GM12878 (cell line): ENCODE data around the gene CD82. TPM values are rescaled to one million over a fixed set of nuclear protein-coding genes. Genes with fewer than 3 reads are reported as not detected.

ENCODE experiments used
- ATAC-seq: fragments of 200-7000 bp; cut with Tn5 transposase; 3 replicates; pipeline ENCODE4 v1.9.1; 2020; ENCODE audit warnings: mild to moderate bottlenecking, moderate library complexity
- BruUV-seq: library from RNA; stranded (reverse); fragments of 400-500 nt; replicated peaks from 2 replicates; lab custom pipeline; 2021; lab: Mats Ljungman, UMichigan
- CTCF ChIA-PET: fragments of 300-600 bp; sonication (Branson Sonifier 250); formaldehyde crosslinking; extraction: SDS; loops from one replicate; lab custom pipeline; 2021; ENCODE audit warnings: inconsistent platforms; lab: Yijun Ruan, JAX
- POLR2A ChIA-PET: fragments of 350-600 bp; formaldehyde crosslinking; extraction: SDS; loops from one replicate; lab custom pipeline; 2021; ENCODE audit warnings: inconsistent platforms; lab: Charles Lee
- RAD21 ChIA-PET: fragments of 300-600 bp; sonication (Branson Sonifier 250); formaldehyde crosslinking; loops from one replicate; lab custom pipeline; 2023; ENCODE audit warnings: antibody characterized with exemption; ENCODE audit not compliant: unreplicated experiment; lab: Charles Lee
- SMC1A ChIA-PET: fragments of 300-600 bp; sonication (Branson Sonifier 250); formaldehyde crosslinking; loops from one replicate; lab custom pipeline; 2023; ENCODE audit not compliant: unreplicated experiment, uncharacterized antibody; lab: Charles Lee
- DNase-seq: peaks from one replicate; pipeline ENCODE4 v3.0.0-alpha.2; 2011; ENCODE audit warnings: low read depth, low spot score
- FAIRE-seq: peaks from 3 replicates; lab custom pipeline; 2011; peaks lifted over from hg19 to GRCh38; lab: Jason Lieb, UNC
- H2AFZ ChIP-seq: 2 replicates; pipeline ENCODE4 v1.6.0; 2011; ENCODE audit warnings: low read depth, low read length, control low read depth; ENCODE audit not compliant: control insufficient read depth
- H3K27ac ChIP-seq: 2 replicates; pipeline ENCODE4 v1.5.1; 2011; ENCODE audit warnings: control low read depth; ENCODE audit not compliant: control insufficient read depth, insufficient read depth
- H3K27me3 ChIP-seq, 2 experiments: replicated peaks in 1 of 2; 2 replicates each; pipeline versions ENCODE4 v1.6.0 to v1.6.1; 2011; ENCODE audit warnings: low read length in 1 of 2; ENCODE audit not compliant: control insufficient read depth in 2 of 2, insufficient read depth in 2 of 2
- H3K36me3 ChIP-seq, 2 experiments: 2 replicates each; pipeline ENCODE4 v1.5.1; 2011; ENCODE audit warnings: low read length in 1 of 2; ENCODE audit not compliant: control insufficient read depth in 2 of 2, insufficient read depth in 2 of 2
- H3K4me1 ChIP-seq: 2 replicates; pipeline ENCODE4 v1.6.1; 2011; ENCODE audit warnings: mild to moderate bottlenecking, low read length, moderate library complexity, mixed read lengths; ENCODE audit not compliant: control insufficient read depth, insufficient read depth
- H3K4me2 ChIP-seq: 2 replicates; pipeline ENCODE4 v1.6.0; 2011; ENCODE audit warnings: control low read depth; ENCODE audit not compliant: control insufficient read depth, insufficient read depth
- H3K4me3 ChIP-seq: fragments of 200-600 bp; sonication (generic); 2 replicates; pipeline ENCODE4 v1.5.1; 2016
- H3K79me2 ChIP-seq: 2 replicates; pipeline ENCODE4 v1.6.0; 2011; ENCODE audit warnings: low read length; ENCODE audit not compliant: control insufficient read depth, insufficient read depth
- H3K9ac ChIP-seq: 2 replicates; pipeline ENCODE4 v1.8.0; 2011; ENCODE audit warnings: low read length, control low read depth, mixed read lengths; ENCODE audit not compliant: control insufficient read depth, insufficient read depth
- H3K9me3 ChIP-seq: replicated peaks from 3 replicates; pipeline ENCODE4 v1.5.1; 2011; ENCODE audit warnings: mild to moderate bottlenecking, low read length; ENCODE audit not compliant: control insufficient read depth, insufficient read depth
- H4K20me1 ChIP-seq: 2 replicates; pipeline ENCODE4 v1.6.0; 2011; ENCODE audit not compliant: control insufficient read depth, insufficient read depth
- CBX3 ChIP-seq: fragments of 200-600 bp; sonication (generic); IDR thresholded peaks from 2 replicates; pipeline ENCODE4 v1.6.1; 2016; ENCODE audit warnings: low read depth, borderline replicate concordance
- CREB1 ChIP-seq: IDR thresholded peaks from 2 replicates; pipeline ENCODE4 v1.6.1; 2012; ENCODE audit warnings: low read depth, mild to moderate bottlenecking, inconsistent platforms
- GABPA ChIP-seq: IDR thresholded peaks from 2 replicates; pipeline ENCODE4 v1.6.1; 2014; ENCODE audit warnings: antibody characterized with exemption, low read depth, mild to moderate bottlenecking, inconsistent platforms
- IKZF1 ChIP-seq: fragments of 450-650 bp; conservative IDR thresholded peaks from 2 replicates; pipeline ENCODE4 v1.6.1; 2017; ENCODE audit warnings: antibody characterized with exemption, mild to moderate bottlenecking
- MEF2B ChIP-seq: fragments of 450-650 bp; IDR thresholded peaks from 2 replicates; pipeline ENCODE4 v1.6.1; 2018; ENCODE audit warnings: mild to moderate bottlenecking, moderate library complexity; ENCODE audit not compliant: partially characterized antibody, poor library complexity, severe bottlenecking
- MXI1 ChIP-seq: fragments of 150-350 bp; IDR thresholded peaks from 2 replicates; pipeline ENCODE4 v1.6.1; 2011; ENCODE audit warnings: low read depth, mild to moderate bottlenecking, inconsistent platforms, low read length, improper control_type of control experiment
- NFYB ChIP-seq: IDR thresholded peaks from 2 replicates; pipeline ENCODE4 v1.6.1; 2011; ENCODE audit warnings: low read depth, mild to moderate bottlenecking, low read length, improper control_type of control experiment, moderate library complexity; ENCODE audit not compliant: insufficient read depth
- PML ChIP-seq: IDR thresholded peaks from 2 replicates; pipeline ENCODE4 v1.6.1; 2012; ENCODE audit warnings: low read length, inconsistent platforms
- RAD21 ChIP-seq: IDR thresholded peaks from 2 replicates; pipeline ENCODE4 v1.6.1; 2011; ENCODE audit warnings: mild to moderate bottlenecking, low read depth, low read length, moderate library complexity; ENCODE audit not compliant: insufficient read depth
- RCOR1 ChIP-seq: conservative IDR thresholded peaks from 2 replicates; pipeline ENCODE4 v1.6.1; 2012; ENCODE audit warnings: low read depth, low read length, improper control_type of control experiment
- SIX5 ChIP-seq: IDR thresholded peaks from 2 replicates; pipeline ENCODE4 v1.6.1; 2011; ENCODE audit warnings: mild to moderate bottlenecking, low read depth, low read length, moderate library complexity; ENCODE audit not compliant: severe bottlenecking
- YY1 ChIP-seq: IDR thresholded peaks from 2 replicates; pipeline ENCODE4 v1.6.1; 2011; ENCODE audit warnings: low read depth, mild to moderate bottlenecking, low read length
- WGBS: methylation state at CpG from one replicate; pipeline ENCODE4 v1.1.6; 2016; ENCODE audit warnings: low lambda C conversion rate; ENCODE audit not compliant: insufficient replicate concordance, insufficient coverage; ENCODE audit errors: missing lambda C conversion rate; 5-methylcytosine and 5-hydroxymethylcytosine counted together
- in situ Hi-C: fragments of 300-500 bp; cut with MboI; formaldehyde crosslinking; loops from 9 replicates; pipeline ENCODE4 v1.14.3; 2018; ENCODE audit warnings: mixed read lengths
- intact Hi-C: fragments of 100-400 bp; cut with micrococcal nuclease; formaldehyde crosslinking; loops from one replicate; pipeline ENCODE4 v1.14.2; 2022; ENCODE audit not compliant: unreplicated experiment
- polyA plus RNA-seq, 11 experiments: library from polyadenylated mRNA; depleted of rRNA in 4 of 11; unstranded in 6 of 11; stranded (reverse) in 5 of 11; fragments of >200 nt; fragmentation: Nextera tagmentation in 4 of 11; fragmentation: Illumina TruSeq in 1 of 11; extraction: Ambion mirVana in 4 of 11; extraction: Trizol in 1 of 11; gene quantifications; 1 replicate in 1 of 11; 2 replicates in 10 of 11; pipeline versions ENCODE4 v1.2.1 to v1.2.3, GENCODE V29; 2011 to 2016; ENCODE audit warnings: inconsistent platforms in 2 of 11, missing spikeins in 2 of 11, low read depth in 1 of 11
- total RNA-seq, 4 experiments: library from RNA; depleted of rRNA in 3 of 4; stranded (reverse); fragments of >200 nt in 3 of 4; fragmentation: Illumina TruSeq in 1 of 4; extraction: Trizol in 1 of 4; gene quantifications; 2 replicates each; pipeline versions ENCODE4 v1.2.1 to v1.2.3, GENCODE V29; 2013 to 2021
- TF ChIP-seq, protein P1 (sequence below): fragments of 450-650 bp; formaldehyde crosslinking; IDR thresholded peaks from 2 replicates; pipeline ENCODE4 v1.4.0; 2020; ENCODE audit warnings: mild to moderate bottlenecking, moderate library complexity
- TF ChIP-seq, protein P2 (sequence below): fragments of 450-650 bp; IDR thresholded peaks from 2 replicates; pipeline ENCODE4 v1.6.1; 2018; ENCODE audit warnings: mild to moderate bottlenecking, low read depth, moderate library complexity; ENCODE audit not compliant: partially characterized antibody
- TF ChIP-seq, protein P3 (sequence below): fragments of 450-650 bp; IDR thresholded peaks from 2 replicates; pipeline ENCODE4 v1.6.1; 2017; ENCODE audit warnings: borderline replicate concordance

Gene CD82
- total and polyA plus RNA-seq, 10 of the 15 experiments (the other 5 are each of a cell fraction or from before 2014, with no cell fraction given) = 5.2 to 180 (median 84.7) TPM

DNA sequence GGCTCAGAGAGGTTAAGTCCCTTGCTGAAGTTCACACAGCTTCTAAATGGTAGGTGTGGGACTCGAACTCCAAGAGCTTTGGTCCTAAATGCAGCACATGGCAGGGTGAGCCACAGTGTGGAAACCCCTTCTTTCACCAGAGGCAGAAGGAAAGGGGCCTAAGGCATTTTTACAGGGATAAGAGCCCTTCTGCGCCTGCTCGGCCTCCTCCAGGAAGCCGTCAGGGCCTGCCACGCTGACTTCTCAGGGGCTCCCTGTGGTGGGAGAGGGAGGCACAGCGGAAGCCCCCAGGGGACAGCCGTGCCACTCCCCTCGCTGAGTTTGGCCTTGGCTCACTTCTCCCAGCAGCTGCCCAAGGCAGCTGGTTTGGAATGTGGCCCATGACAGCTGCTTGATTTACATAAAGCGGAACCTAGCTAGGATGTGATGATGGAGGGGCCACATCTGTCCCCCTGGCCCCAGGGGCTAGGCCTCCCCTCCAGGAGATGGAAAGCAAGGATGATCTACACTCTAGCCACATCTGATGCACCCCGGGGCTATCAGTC lies 35.4 kb downstream of the CD82 start:
- SMC1A ChIA-PET = interaction anchor here (0.8 to 11.3 kb wide), 10 partner anchors 9 to 41 kb away, joined by 3 to 160 read pairs (median 17); partner anchors contain the start of gene CD82
- TF ChIP-seq, protein P1, sequence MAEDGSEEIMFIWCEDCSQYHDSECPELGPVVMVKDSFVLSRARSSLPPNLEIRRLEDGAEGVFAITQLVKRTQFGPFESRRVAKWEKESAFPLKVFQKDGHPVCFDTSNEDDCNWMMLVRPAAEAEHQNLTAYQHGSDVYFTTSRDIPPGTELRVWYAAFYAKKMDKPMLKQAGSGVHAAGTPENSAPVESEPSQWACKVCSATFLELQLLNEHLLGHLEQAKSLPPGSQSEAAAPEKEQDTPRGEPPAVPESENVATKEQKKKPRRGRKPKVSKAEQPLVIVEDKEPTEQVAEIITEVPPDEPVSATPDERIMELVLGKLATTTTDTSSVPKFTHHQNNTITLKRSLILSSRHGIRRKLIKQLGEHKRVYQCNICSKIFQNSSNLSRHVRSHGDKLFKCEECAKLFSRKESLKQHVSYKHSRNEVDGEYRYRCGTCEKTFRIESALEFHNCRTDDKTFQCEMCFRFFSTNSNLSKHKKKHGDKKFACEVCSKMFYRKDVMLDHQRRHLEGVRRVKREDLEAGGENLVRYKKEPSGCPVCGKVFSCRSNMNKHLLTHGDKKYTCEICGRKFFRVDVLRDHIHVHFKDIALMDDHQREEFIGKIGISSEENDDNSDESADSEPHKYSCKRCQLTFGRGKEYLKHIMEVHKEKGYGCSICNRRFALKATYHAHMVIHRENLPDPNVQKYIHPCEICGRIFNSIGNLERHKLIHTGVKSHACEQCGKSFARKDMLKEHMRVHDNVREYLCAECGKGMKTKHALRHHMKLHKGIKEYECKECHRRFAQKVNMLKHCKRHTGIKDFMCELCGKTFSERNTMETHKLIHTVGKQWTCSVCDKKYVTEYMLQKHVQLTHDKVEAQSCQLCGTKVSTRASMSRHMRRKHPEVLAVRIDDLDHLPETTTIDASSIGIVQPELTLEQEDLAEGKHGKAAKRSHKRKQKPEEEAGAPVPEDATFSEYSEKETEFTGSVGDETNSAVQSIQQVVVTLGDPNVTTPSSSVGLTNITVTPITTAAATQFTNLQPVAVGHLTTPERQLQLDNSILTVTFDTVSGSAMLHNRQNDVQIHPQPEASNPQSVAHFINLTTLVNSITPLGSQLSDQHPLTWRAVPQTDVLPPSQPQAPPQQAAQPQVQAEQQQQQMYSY (CRISPR knock-in tag) = no peak
- TF ChIP-seq MXI1 (peak; percentile 9; the same call in 1 of the 2 replicates), GABPA (no peak), CREB1 (no peak), CBX3 (no peak), MEF2B (peak; percentile 85), RAD21 (no peak), SIX5 (no peak), NFYB (no peak), YY1 (0 out of 2 replicates have a peak, but pooled peaks have one; percentile 15), IKZF1 (peak; percentile 67), RCOR1 (0 out of 2 replicates have a peak, but pooled peaks have one; percentile 20), PML (no peak)
- TF ChIP-seq, protein P2, sequence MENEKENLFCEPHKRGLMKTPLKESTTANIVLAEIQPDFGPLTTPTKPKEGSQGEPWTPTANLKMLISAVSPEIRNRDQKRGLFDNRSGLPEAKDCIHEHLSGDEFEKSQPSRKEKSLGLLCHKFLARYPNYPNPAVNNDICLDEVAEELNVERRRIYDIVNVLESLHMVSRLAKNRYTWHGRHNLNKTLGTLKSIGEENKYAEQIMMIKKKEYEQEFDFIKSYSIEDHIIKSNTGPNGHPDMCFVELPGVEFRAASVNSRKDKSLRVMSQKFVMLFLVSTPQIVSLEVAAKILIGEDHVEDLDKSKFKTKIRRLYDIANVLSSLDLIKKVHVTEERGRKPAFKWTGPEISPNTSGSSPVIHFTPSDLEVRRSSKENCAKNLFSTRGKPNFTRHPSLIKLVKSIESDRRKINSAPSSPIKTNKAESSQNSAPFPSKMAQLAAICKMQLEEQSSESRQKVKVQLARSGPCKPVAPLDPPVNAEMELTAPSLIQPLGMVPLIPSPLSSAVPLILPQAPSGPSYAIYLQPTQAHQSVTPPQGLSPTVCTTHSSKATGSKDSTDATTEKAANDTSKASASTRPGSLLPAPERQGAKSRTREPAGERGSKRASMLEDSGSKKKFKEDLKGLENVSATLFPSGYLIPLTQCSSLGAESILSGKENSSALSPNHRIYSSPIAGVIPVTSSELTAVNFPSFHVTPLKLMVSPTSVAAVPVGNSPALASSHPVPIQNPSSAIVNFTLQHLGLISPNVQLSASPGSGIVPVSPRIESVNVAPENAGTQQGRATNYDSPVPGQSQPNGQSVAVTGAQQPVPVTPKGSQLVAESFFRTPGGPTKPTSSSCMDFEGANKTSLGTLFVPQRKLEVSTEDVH = no peak
- TF ChIP-seq, protein P3, sequence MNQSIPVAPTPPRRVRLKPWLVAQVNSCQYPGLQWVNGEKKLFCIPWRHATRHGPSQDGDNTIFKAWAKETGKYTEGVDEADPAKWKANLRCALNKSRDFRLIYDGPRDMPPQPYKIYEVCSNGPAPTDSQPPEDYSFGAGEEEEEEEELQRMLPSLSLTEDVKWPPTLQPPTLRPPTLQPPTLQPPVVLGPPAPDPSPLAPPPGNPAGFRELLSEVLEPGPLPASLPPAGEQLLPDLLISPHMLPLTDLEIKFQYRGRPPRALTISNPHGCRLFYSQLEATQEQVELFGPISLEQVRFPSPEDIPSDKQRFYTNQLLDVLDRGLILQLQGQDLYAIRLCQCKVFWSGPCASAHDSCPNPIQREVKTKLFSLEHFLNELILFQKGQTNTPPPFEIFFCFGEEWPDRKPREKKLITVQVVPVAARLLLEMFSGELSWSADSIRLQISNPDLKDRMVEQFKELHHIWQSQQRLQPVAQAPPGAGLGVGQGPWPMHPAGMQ = no peak

More for the DNA sequence above, 35.4 kb downstream of the CD82 start:
- CTCF ChIA-PET = interaction anchor here (1.6 to 9.3 kb wide), 9 partner anchors 10 to 43 kb away, joined by 3 to 88 read pairs (median 7); no protein-coding TSS in a partner anchor
- 19% methylated on average over 10 of the region's 10 CpGs for WGBS
- FAIRE-seq = no peak
- H3K27ac ChIP-seq = peak overlapping the region; percentile 70
- RAD21 ChIA-PET = interaction anchor here (1.2 to 13.7 kb wide), 10 partner anchors 8 to 43 kb away, joined by 3 to 196 read pairs (median 10); partner anchors contain the start of gene CD82
- peaks cover 23 to 38% of the 10 kb centered on the region in 2 experiments; a peak in 3 of 4 replicates for H3K36me3 ChIP-seq
- ATAC-seq = peak; percentile 37
- intact Hi-C loops = no loop called here
- H3K9me3 ChIP-seq = no peaks in the 10 kb centered on the region
- peak overlapping the region; percentile 54; the same call in 1 of the 2 replicates for H3K4me2 ChIP-seq
- POLR2A ChIA-PET = interaction anchor here (0.6 to 21.2 kb wide), 3 partner anchors 11 to 33 kb away, joined by 4 to 434 read pairs (median 136); partner anchors contain the start of gene CD82
- peak overlapping the region; percentile 3 for H3K9ac ChIP-seq
- H2AFZ ChIP-seq = peak overlapping the region; percentile 0
- BruUV-seq = TSS peak; percentile 73
- no peaks in the 10 kb centered on the region for H3K27me3 ChIP-seq
- no peak for DNase-seq
- no peaks in the 10 kb centered on the region for H4K20me1 ChIP-seq
- peaks cover 1% of the 10 kb centered on the region for H3K79me2 ChIP-seq
- peaks cover 86% of the 10 kb centered on the region for H3K4me1 ChIP-seq
- 0 out of 2 replicates have a peak overlapping the region, but pooled peaks have one; percentile 24 for H3K4me3 ChIP-seq
- in situ Hi-C loops = no loop called here
